Measurements from ENCODE around the gene OSBP.
"Not testable (repeated sequence)": the region's sequence is repeated elsewhere in the genome, so short reads cannot be mapped to it uniquely, and the experiment has no call there.

The OSBP gene

GRCh38 chr11:59551659-59552521 is 63.7 kb downstream of the OSBP start:
- H3K4me3 ChIP-seq (replicated peaks; ENCODE audit: low read depth, low read length): peak overlapping the region; percentile 65
- no peaks in the 10 kb centered on the region for H3K36me3 ChIP-seq (ENCODE audit: control insufficient read depth, insufficient read depth, low read length)
- no peak for TF ChIP-seq CTCF (IDR thresholded peaks at IDR 0.05; ENCODE audit: insufficient read depth, low read length, poor library complexity, severe bottlenecking)
- H3K27me3 ChIP-seq (replicated peaks; ENCODE audit: control insufficient read depth, insufficient read depth, low read length): no peaks in the 10 kb centered on the region
- peak; percentile 30 for DNase-seq (ENCODE audit: extremely low read depth, insufficient read length)

- TF ChIP-seq CTCF (IDR thresholded peaks at IDR 0.05; ENCODE audit: insufficient read depth, low read length, poor library complexity, severe bottlenecking): no peak
- no peaks in the 10 kb centered on the region for H3K36me3 ChIP-seq (ENCODE audit: control insufficient read depth, insufficient read depth, low read length)
- peak; percentile 79 for DNase-seq (ENCODE audit: extremely low read depth, insufficient read length)
- H3K4me3 ChIP-seq (replicated peaks; ENCODE audit: low read depth, low read length): peak overlapping the region; percentile 65
- H3K27me3 ChIP-seq (replicated peaks; ENCODE audit: control insufficient read depth, insufficient read depth, low read length): no peaks in the 10 kb centered on the region
Measured at GRCh38 chr11:59550842-59551658, 64.5 kb downstream of the OSBP start.

- peak overlapping the region; percentile 65 for H3K4me3 ChIP-seq (replicated peaks; ENCODE audit: low read depth, low read length)
- peak; percentile 96 for DNase-seq (ENCODE audit: extremely low read depth, insufficient read length)
- H3K36me3 ChIP-seq (ENCODE audit: control insufficient read depth, insufficient read depth, low read length): no peaks in the 10 kb centered on the region
- H3K27me3 ChIP-seq (replicated peaks; ENCODE audit: control insufficient read depth, insufficient read depth, low read length): no peaks in the 10 kb centered on the region
- peak; percentile 71 for TF ChIP-seq CTCF (IDR thresholded peaks at IDR 0.05; ENCODE audit: insufficient read depth, low read length, poor library complexity, severe bottlenecking)
Measured at GRCh38 chr11:59550368-59550841, 65.2 kb downstream of the OSBP start.

GRCh38 chr11:59548309-59548656 is 67.3 kb downstream of the OSBP start:
- H3K27me3 ChIP-seq (replicated peaks; ENCODE audit: control insufficient read depth, insufficient read depth, low read length): no peaks in the 10 kb centered on the region
- no peak for DNase-seq (ENCODE audit: extremely low read depth, insufficient read length)
- TF ChIP-seq CTCF (IDR thresholded peaks at IDR 0.05; ENCODE audit: insufficient read depth, low read length, poor library complexity, severe bottlenecking): no peak
- no peaks in the 10 kb centered on the region for H3K36me3 ChIP-seq (ENCODE audit: control insufficient read depth, insufficient read depth, low read length)
- H3K4me3 ChIP-seq (replicated peaks; ENCODE audit: low read depth, low read length): no peak overlapping the region

GRCh38 chr11:59547605-59548308 is 67.8 kb downstream of the OSBP start:
- H3K4me3 ChIP-seq (replicated peaks; ENCODE audit: low read depth, low read length); H3K27me3 ChIP-seq (replicated peaks; ENCODE audit: control insufficient read depth, insufficient read depth, low read length); DNase-seq (ENCODE audit: extremely low read depth, insufficient read length); H3K36me3 ChIP-seq (ENCODE audit: control insufficient read depth, insufficient read depth, low read length): not testable (repeated sequence)

All from GM06990 (cell line).